Neural cell (in vitro differentiated cells): Measurements from ENCODE around the gene AZI2. TPM values are rescaled to one million over a fixed set of nuclear protein-coding genes. Genes with fewer than 3 reads are reported as not detected.

Source experiments
- H2AFZ ChIP-seq: fragments of 200-600, 300-800 bp; sonication (generic), shearing (Covaris generic); 2 replicates; pipeline ENCODE4 v1.6.0; 2014; ENCODE audit warnings: low read depth, mild to moderate bottlenecking, antibody characterized with exemption, low read length, moderate library complexity
- H3F3A ChIP-seq: fragments of 200-600 bp; shearing (Covaris generic); 2 replicates; pipeline ENCODE4 v1.6.1; 2016; ENCODE audit warnings: mild to moderate bottlenecking, moderate library complexity, mixed read lengths, antibody characterized with exemption, low read length; ENCODE audit not compliant: insufficient read depth, poor library complexity, severe bottlenecking
- H3K27ac ChIP-seq: fragments of 200-600, 300-800 bp; sonication (generic), shearing (Covaris generic); 2 replicates; pipeline ENCODE4 v1.5.1; 2014; ENCODE audit warnings: mild to moderate bottlenecking, low read length, moderate library complexity
- H3K27me3 ChIP-seq: fragments of 300-800, 200-600 bp; sonication (generic), shearing (Covaris generic); 2 replicates; pipeline ENCODE4 v1.6.0; 2014; ENCODE audit warnings: mild to moderate bottlenecking, low read depth, low read length, moderate library complexity; ENCODE audit not compliant: insufficient read depth
- H3K36me3 ChIP-seq: fragments of 300-800, 200-600 bp; sonication (generic), shearing (Covaris generic); 2 replicates; pipeline ENCODE4 v1.5.1; 2014; ENCODE audit warnings: mild to moderate bottlenecking, antibody characterized with exemption, low read length, moderate library complexity; ENCODE audit not compliant: insufficient read depth
- H3K4me2 ChIP-seq: fragments of 300-800, 200-600 bp; sonication (generic), shearing (Covaris generic); 2 replicates; pipeline ENCODE4 v1.6.0; 2014; ENCODE audit warnings: mild to moderate bottlenecking, low read length
- H3K4me3 ChIP-seq: fragments of 300-800, 200-600 bp; sonication (generic), shearing (Covaris generic); 2 replicates; pipeline ENCODE4 v1.5.1; 2014; ENCODE audit warnings: mild to moderate bottlenecking, low read length, moderate library complexity
- H3K79me2 ChIP-seq: fragments of 200-600 bp; shearing (Covaris generic); replicated peaks from 2 replicates; pipeline ENCODE4 v1.6.0; 2014; ENCODE audit warnings: mild to moderate bottlenecking, low read length, moderate library complexity; ENCODE audit not compliant: insufficient read depth
- H3K9ac ChIP-seq: fragments of 300-800, 200-600 bp; sonication (generic), shearing (Covaris generic); 2 replicates; pipeline ENCODE4 v1.6.1; 2016; ENCODE audit warnings: mild to moderate bottlenecking, low read length, mixed read lengths
- H3K9me2 ChIP-seq: fragments of 200-600 bp; shearing (Covaris generic); 2 replicates; pipeline ENCODE4 v1.6.1; 2016; ENCODE audit warnings: mild to moderate bottlenecking, low read length, mixed read lengths; ENCODE audit not compliant: insufficient read depth
- H3K9me3 ChIP-seq: fragments of 200-600, 300-800 bp; sonication (generic), shearing (Covaris generic); 2 replicates; pipeline ENCODE4 v1.6.1; 2016; ENCODE audit warnings: mild to moderate bottlenecking, mixed run types, low read length, moderate library complexity, mixed read lengths
- H4K20me1 ChIP-seq: fragments of 200-600 bp; shearing (Covaris generic); 2 replicates; pipeline ENCODE4 v1.6.1; 2016; ENCODE audit warnings: mild to moderate bottlenecking, mixed run types; ENCODE audit not compliant: insufficient read depth
- CTCF ChIP-seq: fragments of 450-650 bp; IDR thresholded peaks from 2 replicates; pipeline ENCODE4 v1.5.1; 2014; ENCODE audit warnings: antibody characterized with exemption, mild to moderate bottlenecking, moderate library complexity; ENCODE audit not compliant: poor library complexity, severe bottlenecking
- EP300 ChIP-seq: fragments of 450-650 bp; conservative IDR thresholded peaks from 2 replicates; pipeline ENCODE4 v1.6.1; 2014; ENCODE audit warnings: antibody characterized with exemption, mild to moderate bottlenecking, moderate library complexity; ENCODE audit not compliant: poor library complexity, severe bottlenecking
- EZH2 ChIP-seq: fragments of 200-600, 300-800 bp; shearing (Covaris generic), sonication (generic); IDR thresholded peaks from 2 replicates; pipeline ENCODE4 v1.6.1; 2014; ENCODE audit warnings: antibody characterized with exemption, low read length, borderline replicate concordance, mild to moderate bottlenecking; ENCODE audit not compliant: insufficient read depth, poor library complexity, severe bottlenecking
- MXI1 ChIP-seq: fragments of 450-650 bp; conservative IDR thresholded peaks from 2 replicates; pipeline ENCODE4 v1.6.1; 2014; ENCODE audit warnings: antibody characterized with exemption, mild to moderate bottlenecking; ENCODE audit not compliant: poor library complexity, severe bottlenecking
- POLR2AphosphoS5 ChIP-seq: IDR thresholded peaks from 2 replicates; pipeline ENCODE4 v1.6.1; 2012
- RAD21 ChIP-seq: fragments of 450-650 bp; conservative IDR thresholded peaks from 2 replicates; pipeline ENCODE4 v1.6.1; 2014; ENCODE audit warnings: antibody characterized with exemption, mild to moderate bottlenecking, moderate library complexity
- REST ChIP-seq: IDR thresholded peaks from 2 replicates; pipeline ENCODE4 v1.6.1; 2012; ENCODE audit warnings: borderline replicate concordance
- SMC3 ChIP-seq: fragments of 450-650 bp; conservative IDR thresholded peaks from 2 replicates; pipeline ENCODE4 v1.6.1; 2014; ENCODE audit warnings: antibody characterized with exemption, mild to moderate bottlenecking, moderate library complexity; ENCODE audit not compliant: poor library complexity
- TAF1 ChIP-seq: IDR thresholded peaks from 2 replicates; pipeline ENCODE4 v1.6.1; 2012; ENCODE audit warnings: low read depth
- polyA plus RNA-seq: library from polyadenylated mRNA; depleted of rRNA; stranded (reverse); fragments of >200 nt; gene quantifications from 2 replicates; pipeline ENCODE4 v1.2.3, GENCODE V29; 2014

The AZI2 gene
- polyA plus RNA-seq, 1 donor from 2014 or later: 134 TPM

- no peak overlapping the region for H3K27ac ChIP-seq
- H3K9ac ChIP-seq: no peak overlapping the region
- H2AFZ ChIP-seq: no peak overlapping the region
- H4K20me1 ChIP-seq: no peaks in the 10 kb centered on the region
- no peak overlapping the region for H3K4me2 ChIP-seq
- no peaks in the 10 kb centered on the region for H3K79me2 ChIP-seq
- H3K9me3 ChIP-seq: no peaks in the 10 kb centered on the region
- no peaks in the 10 kb centered on the region for H3K27me3 ChIP-seq
- H3K36me3 ChIP-seq: no peaks in the 10 kb centered on the region
- no peaks in the 10 kb centered on the region for H3K9me2 ChIP-seq
- H3F3A ChIP-seq: no peaks in the 10 kb centered on the region
- TF ChIP-seq EP300: no peak
- no peak for TF ChIP-seq EZH2
- TF ChIP-seq RAD21: no peak
- no peak for TF ChIP-seq CTCF
- TF ChIP-seq TAF1: no peak
- no peak for TF ChIP-seq POLR2AphosphoS5
- TF ChIP-seq MXI1: no peak
- TF ChIP-seq REST: no peak
- TF ChIP-seq SMC3: no peak
- H3K4me3 ChIP-seq: no peak overlapping the region
Observed at GRCh38 chr3:28294667-28295413, 53.8 kb downstream of the AZI2 start.

- H3K79me2 ChIP-seq: no peaks in the 10 kb centered on the region
- H3K36me3 ChIP-seq: no peaks in the 10 kb centered on the region
- H3K4me3 ChIP-seq: no peak overlapping the region
- H4K20me1 ChIP-seq: no peaks in the 10 kb centered on the region
- no peaks in the 10 kb centered on the region for H3K27me3 ChIP-seq
- TF ChIP-seq CTCF (no peak), EZH2 (no peak), REST (no peak), POLR2AphosphoS5 (no peak), MXI1 (no peak), RAD21 (no peak), SMC3 (no peak), EP300 (no peak), TAF1 (no peak)
- H3K27ac ChIP-seq: no peak overlapping the region
- H3K4me2 ChIP-seq: no peak overlapping the region
- H3F3A ChIP-seq: no peaks in the 10 kb centered on the region
- no peak overlapping the region for H3K9ac ChIP-seq
- H2AFZ ChIP-seq: no peak overlapping the region
- H3K9me3 ChIP-seq: no peaks in the 10 kb centered on the region
- H3K9me2 ChIP-seq: no peaks in the 10 kb centered on the region
Observed at GRCh38 chr3:28292622-28293021, 56.0 kb downstream of the AZI2 start.
